A549 (cell line): ENCODE results near the gene ERICH6.

Source experiments
- CTCF ChIP-seq: fragments of >200 bp; sonication (Bioruptor Twin); formaldehyde crosslinking; IDR thresholded peaks from 3 replicates; pipeline ENCODE4 v1.5.1; 2016
- EP300 ChIP-seq, 2 experiments: fragments of >200 bp; sonication (Bioruptor Twin); formaldehyde crosslinking; IDR thresholded peaks; 2 replicates in 1 of 2; 3 replicates in 1 of 2; pipeline ENCODE4 v1.6.1; 2016 to 2017
- MYC ChIP-seq: IDR thresholded peaks from 2 replicates; pipeline ENCODE4 v1.6.1; 2012; ENCODE audit warnings: mild to moderate bottlenecking, inconsistent platforms, low read length, improper control_type of control experiment, borderline replicate concordance
- POLR2A ChIP-seq: IDR thresholded peaks from 2 replicates; pipeline ENCODE4 v1.6.1; 2012; ENCODE audit warnings: mild to moderate bottlenecking, low read length
- POLR2AphosphoS2 ChIP-seq: conservative IDR thresholded peaks from 2 replicates; pipeline ENCODE4 v1.6.1; 2012; ENCODE audit warnings: low read length, improper control_type of control experiment, inconsistent platforms

GRCh38 chr3:150723946-150724345 lies 20.2 kb upstream of the ERICH6 start:
- no peak for TF ChIP-seq POLR2AphosphoS2
- no peak for TF ChIP-seq POLR2A
- TF ChIP-seq CTCF = no peak
- no peak for TF ChIP-seq EP300 (IDR thresholded peaks at IDR 0.05)
- TF ChIP-seq MYC = no peak
